ENCODE data around the gene ZNF154. TPM values are rescaled to one million over a fixed set of nuclear protein-coding genes. Genes with fewer than 3 reads are reported as not detected.

Gene ZNF154
- 1 to 10 TPM; 3.6 to 3.8 TPM for total RNA-seq

GRCh38 chr19:57708641-57709361 is at the start of gene ZNF154:
TSS of gene ZNF154 (minus strand) at chr19:57709204. CDS start at chr19:57708971, 233 bp downstream.
- ChIA-PET CTCF (interaction anchor here (0.9 to 1.1 kb wide), 2 partner anchors 26 to 61 kb away, joined by 3 to 4 read pairs; partner anchors contain the start of gene ZNF586), POLR2A (interaction anchor here (0.7 to 1.6 kb wide), 5 partner anchors 19 to 306 kb away, joined by 3 to 4 read pairs (median 4); partner anchors contain the start of gene ZNF671)
- H3K4me3 Mint-ChIP-seq, result peak within 1 kb of the TSS; percentile 77
- H3K27ac Mint-ChIP-seq, result peak within 1 kb of the TSS; percentile 88
- peaks cover 60% of the 10 kb centered on the region for H3K36me3 Mint-ChIP-seq (ENCODE audit: low read depth)
- peaks cover 38% of the 10 kb centered on the region for H3K4me1 Mint-ChIP-seq (ENCODE audit: low read depth)
- no peak for TF ChIP-seq CTCF (IDR thresholded peaks at IDR 0.05)
- ATAC-seq (peak; percentile 90), DNase-seq (peak; percentile 76)
- peaks cover 41% of the 10 kb centered on the region for H3K9me3 Mint-ChIP-seq
- H3K27me3 Mint-ChIP-seq, result no peaks in the 10 kb centered on the region
- intact Hi-C loops (cut with micrococcal nuclease), result no loop called here

GRCh38 chr19:57757941-57758340 is 48.9 kb upstream of the ZNF154 start:
- DNase-seq (no peak), ATAC-seq (no peak)
- no peaks in the 10 kb centered on the region for H3K4me1 Mint-ChIP-seq (ENCODE audit: low read depth)
- no peak overlapping the region for H3K27ac Mint-ChIP-seq
- H3K9me3 Mint-ChIP-seq, result peaks cover 45% of the 10 kb centered on the region
- intact Hi-C loops (cut with micrococcal nuclease), result no loop called here
- CTCF ChIA-PET, result no interaction called here
- H3K27me3 Mint-ChIP-seq, result no peaks in the 10 kb centered on the region
- H3K4me3 Mint-ChIP-seq, result no peak overlapping the region
- peaks cover 90% of the 10 kb centered on the region for H3K36me3 Mint-ChIP-seq (ENCODE audit: low read depth)
- POLR2A ChIA-PET, result no interaction called here
- no peak for TF ChIP-seq CTCF (IDR thresholded peaks at IDR 0.05)

- POLR2A ChIA-PET, result no interaction called here
- ATAC-seq (no peak), DNase-seq (no peak)
- Mint-ChIP-seq H3K27me3 (no peaks in the 10 kb centered on the region), H3K9me3 (peaks cover 60% of the 10 kb centered on the region), H3K4me1 (ENCODE audit: low read depth) (peaks cover 5% of the 10 kb centered on the region), H3K4me3 (no peak overlapping the region), H3K27ac (no peak overlapping the region), H3K36me3 (ENCODE audit: low read depth) (peaks cover 98% of the 10 kb centered on the region)
- intact Hi-C loops (cut with micrococcal nuclease), result no loop called here
- no peak for TF ChIP-seq CTCF (IDR thresholded peaks at IDR 0.05)
- CTCF ChIA-PET, result interaction anchor here (1.1 kb wide), 1 partner anchor 15 kb away, joined by 3 read pairs; no protein-coding TSS in a partner anchor
Measured at GRCh38 chr19:57755031-57755430, 46.0 kb upstream of the ZNF154 start.

- ChIA-PET CTCF (no interaction called here), POLR2A (no interaction called here)
- Mint-ChIP-seq H3K4me1 (ENCODE audit: low read depth) (peaks cover 6% of the 10 kb centered on the region), H3K27me3 (no peaks in the 10 kb centered on the region), H3K9me3 (peaks cover 65% of the 10 kb centered on the region), H3K27ac (no peak overlapping the region), H3K36me3 (ENCODE audit: low read depth) (peaks cover 98% of the 10 kb centered on the region), H3K4me3 (no peak overlapping the region)
- ATAC-seq (no peak), DNase-seq (no peak)
- intact Hi-C loops (cut with micrococcal nuclease), result no loop called here
- no peak for TF ChIP-seq CTCF (IDR thresholded peaks at IDR 0.05)
Measured at GRCh38 chr19:57754091-57754673, 45.2 kb upstream of the ZNF154 start.

GRCh38 chr19:57748029-57748428 is 39.0 kb upstream of the ZNF154 start:
- Mint-ChIP-seq H3K4me3 (peak overlapping the region; percentile 94), H3K27me3 (no peaks in the 10 kb centered on the region), H3K9me3 (peaks cover 44% of the 10 kb centered on the region), H3K36me3 (ENCODE audit: low read depth) (peaks cover 64% of the 10 kb centered on the region), H3K4me1 (ENCODE audit: low read depth) (peaks cover 25% of the 10 kb centered on the region), H3K27ac (no peak overlapping the region)
- ChIA-PET CTCF (interaction anchor here (0.7 kb wide), 1 partner anchor 505 kb away, joined by 3 read pairs; no protein-coding TSS in a partner anchor), POLR2A (interaction anchor here (1.2 to 2.0 kb wide), 2 partner anchors 21 to 24 kb away, joined by 5 to 6 read pairs; partner anchors contain the start of gene ZNF586)
- intact Hi-C loops (cut with micrococcal nuclease), result loop anchor here (10.0 kb wide), 1 partner anchor 407 kb away; the partner anchor contains the start of gene ZNF329
- no peak for TF ChIP-seq CTCF (IDR thresholded peaks at IDR 0.05)
- DNase-seq (no peak), ATAC-seq (no peak)

Measured in activated CD8-positive, alpha-beta T cell treated with anti-CD3 and anti-CD28 coated beads for 36 hours (primary cell).